Hematopoietic multipotent progenitor cell treated with erythropoietin and hydrocortisone succinate and interleukin-3 and kit ligand, for 8 days (in vitro differentiated cells): ENCODE results near the gene RAB20.
"Not testable (repeated sequence)": the region's sequence is repeated elsewhere in the genome, so short reads cannot be mapped to it uniquely, and the experiment has no call there.

Source experiments
- DNase-seq: peaks from one replicate; pipeline ENCODE4 v3.0.0-alpha.2; 2015

Gene RAB20

GRCh38 chr13:110486880-110487279, 74.6 kb downstream of the RAB20 start:
- DNase-seq, result not testable (repeated sequence)

GRCh38 chr13:110486061-110486715, 75.3 kb downstream of the RAB20 start:
- no peak for DNase-seq

GRCh38 chr13:110485604-110486003, 75.9 kb downstream of the RAB20 start:
- DNase-seq, result no peak

DNA sequence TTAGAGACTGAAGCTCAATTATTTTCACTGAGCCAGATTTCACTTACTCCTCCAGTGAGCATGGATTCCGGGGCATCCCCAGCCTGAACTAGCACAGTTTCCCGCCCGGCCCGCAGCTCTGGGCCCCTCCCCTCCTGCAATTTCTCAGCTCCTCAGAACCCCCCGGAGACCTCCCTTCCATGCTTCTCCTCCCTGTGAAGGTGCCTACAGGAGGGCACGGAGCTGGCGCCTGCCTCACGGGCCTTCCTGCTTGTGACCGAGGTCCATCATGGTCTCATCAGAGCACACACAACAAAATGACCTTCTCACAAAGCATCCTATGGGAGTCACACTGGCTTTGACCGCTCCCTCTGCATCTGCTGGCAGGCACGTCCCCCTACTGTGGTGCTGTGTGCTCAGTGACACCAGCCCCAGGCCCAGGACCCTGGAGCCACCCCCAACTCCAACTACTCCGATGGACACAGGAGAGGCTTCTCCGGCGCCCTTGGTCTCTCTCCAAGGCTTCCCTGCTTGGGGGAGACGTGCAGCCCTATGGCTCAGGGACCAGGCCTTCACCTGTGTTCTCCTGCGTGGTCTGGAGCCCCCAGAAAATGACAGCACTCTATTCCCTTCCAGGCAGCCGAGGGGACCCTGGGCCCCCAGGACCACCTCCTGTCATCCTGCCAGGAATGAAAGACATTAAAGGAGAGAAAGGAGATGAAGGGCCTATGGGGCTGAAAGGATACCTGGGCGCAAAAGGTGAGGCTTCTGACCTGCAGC, 77.1 kb downstream of the RAB20 start:
- no peak for DNase-seq

GRCh38 chr13:110483386-110483968, 78.0 kb downstream of the RAB20 start:
- DNase-seq, result no peak

GRCh38 chr13:110480161-110480560, 81.4 kb downstream of the RAB20 start:
- DNase-seq, result no peak

GRCh38 chr13:110479648-110480047, 81.9 kb downstream of the RAB20 start:
- no peak for DNase-seq

GRCh38 chr13:110479215-110479545, 82.3 kb downstream of the RAB20 start:
- DNase-seq, result no peak

GRCh38 chr13:110478405-110479214, 82.9 kb downstream of the RAB20 start:
- no peak for DNase-seq

DNA sequence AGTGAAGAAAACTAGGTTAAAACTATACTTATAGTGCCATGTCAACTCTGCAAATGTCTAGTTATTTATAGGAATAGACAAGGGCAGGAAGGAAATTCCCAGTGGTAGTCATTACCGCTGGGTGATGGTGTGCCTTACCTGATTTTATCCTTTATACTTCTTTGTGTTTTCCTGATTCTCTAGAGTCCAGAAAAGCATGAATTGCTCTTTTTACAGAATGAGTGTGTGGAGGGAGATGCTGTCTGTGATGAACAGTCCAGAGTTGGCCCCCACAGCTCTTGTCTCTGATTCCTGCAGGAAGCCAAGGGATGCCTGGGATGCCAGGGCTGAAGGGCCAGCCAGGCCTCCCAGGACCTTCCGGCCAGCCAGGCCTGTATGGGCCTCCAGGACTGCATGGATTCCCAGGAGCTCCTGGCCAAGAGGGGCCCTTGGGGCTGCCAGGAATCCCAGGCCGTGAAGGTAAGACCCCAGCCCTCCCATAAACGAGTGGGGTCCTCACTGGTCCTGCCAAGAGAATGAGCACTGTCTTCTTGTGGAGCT, 83.7 kb downstream of the RAB20 start:
- DNase-seq, result no peak

- no peak for DNase-seq
Measured at GRCh38 chr13:110476220-110476617, 85.3 kb downstream of the RAB20 start.

DNA sequence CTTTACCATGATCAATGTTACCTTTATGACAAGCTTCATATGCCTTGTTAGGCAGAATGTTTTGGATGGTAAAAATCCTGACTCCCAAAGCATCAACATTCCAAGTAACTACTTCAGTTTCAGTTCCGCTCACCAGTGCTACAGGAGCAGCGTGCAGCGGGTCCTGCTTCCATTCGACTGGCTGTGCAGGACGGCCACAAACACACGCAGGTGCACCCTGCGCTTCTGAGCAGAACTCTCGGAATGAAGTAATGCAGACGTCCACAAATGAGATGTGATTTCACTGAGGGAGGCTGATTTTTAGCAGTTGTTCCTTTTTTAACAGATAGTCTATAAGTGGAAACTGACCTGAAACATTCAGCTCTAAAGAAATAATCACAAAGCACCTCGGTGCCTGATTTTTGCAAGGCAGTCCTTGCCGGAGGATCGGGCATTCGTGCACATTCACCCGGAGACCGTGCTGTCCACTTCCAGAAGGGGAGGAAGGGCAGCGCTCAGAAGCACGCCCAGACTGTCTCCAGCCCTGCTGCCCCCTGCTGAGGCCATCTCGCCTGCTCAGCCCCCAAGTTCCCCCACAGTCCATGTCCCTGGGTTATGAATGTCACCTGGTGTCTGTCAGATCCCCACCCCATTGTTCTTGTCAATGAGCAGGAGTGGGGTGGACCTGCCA, 85.8 kb downstream of the RAB20 start:
- no peak for DNase-seq

DNA sequence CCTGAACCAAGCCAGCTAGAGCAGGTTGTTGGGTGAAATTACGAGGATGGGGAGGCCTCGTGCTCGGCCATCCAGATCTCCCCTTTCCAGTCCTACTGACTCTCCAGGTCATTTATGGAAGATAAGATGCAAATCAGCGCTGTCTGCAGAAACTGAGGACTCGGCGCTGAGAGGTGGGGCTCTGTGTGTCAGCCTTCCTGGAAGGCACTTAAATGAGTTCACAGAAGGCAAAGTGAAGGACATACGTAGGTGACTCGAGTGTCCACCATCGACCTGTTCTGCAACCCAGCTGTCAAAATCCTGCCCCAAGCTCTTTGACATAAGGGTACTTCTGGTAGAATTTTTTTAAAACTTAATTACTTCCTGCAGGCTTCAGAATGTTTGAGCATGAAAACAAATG, 86.4 kb downstream of the RAB20 start:
- DNase-seq, result no peak

GRCh38 chr13:110474713-110475112, 86.8 kb downstream of the RAB20 start:
- no peak for DNase-seq
